ENCODE data around the gene PARS2.

- TF ChIP-seq, protein P1, sequence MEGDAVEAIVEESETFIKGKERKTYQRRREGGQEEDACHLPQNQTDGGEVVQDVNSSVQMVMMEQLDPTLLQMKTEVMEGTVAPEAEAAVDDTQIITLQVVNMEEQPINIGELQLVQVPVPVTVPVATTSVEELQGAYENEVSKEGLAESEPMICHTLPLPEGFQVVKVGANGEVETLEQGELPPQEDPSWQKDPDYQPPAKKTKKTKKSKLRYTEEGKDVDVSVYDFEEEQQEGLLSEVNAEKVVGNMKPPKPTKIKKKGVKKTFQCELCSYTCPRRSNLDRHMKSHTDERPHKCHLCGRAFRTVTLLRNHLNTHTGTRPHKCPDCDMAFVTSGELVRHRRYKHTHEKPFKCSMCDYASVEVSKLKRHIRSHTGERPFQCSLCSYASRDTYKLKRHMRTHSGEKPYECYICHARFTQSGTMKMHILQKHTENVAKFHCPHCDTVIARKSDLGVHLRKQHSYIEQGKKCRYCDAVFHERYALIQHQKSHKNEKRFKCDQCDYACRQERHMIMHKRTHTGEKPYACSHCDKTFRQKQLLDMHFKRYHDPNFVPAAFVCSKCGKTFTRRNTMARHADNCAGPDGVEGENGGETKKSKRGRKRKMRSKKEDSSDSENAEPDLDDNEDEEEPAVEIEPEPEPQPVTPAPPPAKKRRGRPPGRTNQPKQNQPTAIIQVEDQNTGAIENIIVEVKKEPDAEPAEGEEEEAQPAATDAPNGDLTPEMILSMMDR (IDR thresholded peaks at IDR 0.05) = no peak
- no peak for TF ChIP-seq POLR2A (IDR thresholded peaks at IDR 0.05)
Measured at GRCh38 chr1:54744696-54745095, 19.6 kb downstream of the PARS2 start.

All from right lobe of liver (tissue), 4 donors.